Gastroesophageal sphincter (tissue), 4 donors: ENCODE measurements around the gene RNF11. TPM values are rescaled to one million over a fixed set of nuclear protein-coding genes. Genes with fewer than 3 reads are reported as not detected.

ENCODE experiments used
- ATAC-seq: fragments of 150-250 bp; one replicate; pipeline ENCODE4 v1.9.1; 2016; ENCODE audit warnings: mild to moderate bottlenecking, moderate library complexity
- H3K27ac ChIP-seq, 4 donors: fragments of 200-600 bp; sonication (generic) in 3 of 4; 1 replicate in 3 of 4; 2 replicates in 1 of 4; pipeline ENCODE4 v1.5.1; 2016 to 2019
- H3K27me3 ChIP-seq: fragments of 200-600 bp; sonication (generic); one replicate; pipeline ENCODE4 v1.5.1; 2019
- H3K36me3 ChIP-seq, 2 donors: fragments of 200-600 bp; sonication (generic); one replicate each; pipeline ENCODE4 v1.5.1; 2019; ENCODE audit warnings: control low read depth in 1 of 2
- H3K4me1 ChIP-seq, 3 donors: fragments of 200-600 bp; sonication (generic); 1 replicate in 2 of 3; 2 replicates in 1 of 3; pipeline ENCODE4 v1.5.1; 2016 to 2019; ENCODE audit warnings: control low read depth in 2 of 3
- H3K4me3 ChIP-seq, 2 donors: fragments of 200-600 bp; sonication (generic); one replicate each; pipeline ENCODE4 v1.5.1; 2019; ENCODE audit warnings: mild to moderate bottlenecking in 1 of 2, moderate library complexity in 1 of 2
- H3K9me3 ChIP-seq, 3 donors: fragments of 200-600 bp; sonication (generic); one replicate each; pipeline ENCODE4 v1.5.1; 2017 to 2019; ENCODE audit warnings: control low read depth in 2 of 3
- EP300 ChIP-seq: sonication (generic); formaldehyde crosslinking; IDR thresholded peaks from one replicate; pipeline ENCODE4 v1.6.1; 2017; ENCODE audit warnings: antibody characterized with exemption, mild to moderate bottlenecking
- POLR2A ChIP-seq, 2 donors: fragments of 450-650 bp; IDR thresholded peaks; one replicate each; pipeline ENCODE4 v1.6.1; 2017; ENCODE audit warnings: antibody characterized with exemption in 2 of 2, mild to moderate bottlenecking in 2 of 2, moderate library complexity in 1 of 2
- POLR2AphosphoS5 ChIP-seq: sonication (generic); formaldehyde crosslinking; IDR thresholded peaks from one replicate; pipeline ENCODE4 v1.6.1; 2017; ENCODE audit warnings: antibody characterized with exemption
- WGBS, 2 donors: methylation state at CpG; one replicate each; pipeline ENCODE4 v1.1.5; 2018; ENCODE audit warnings: low coverage in 1 of 2; 5-methylcytosine and 5-hydroxymethylcytosine counted together
- total RNA-seq, 4 donors: library from RNA; depleted of rRNA; stranded (reverse); fragments of >200 nt; gene quantifications; one replicate each; pipeline ENCODE4 v1.1.0, GENCODE V29; 2016
- TF ChIP-seq, protein P1 (sequence below), 4 experiments: fragments of 200-600 bp in 2 of 4; fragments of 450-650 bp in 2 of 4; sonication (generic) in 1 of 4; IDR thresholded peaks; one replicate each; pipeline ENCODE4 v1.5.1; 2017 to 2019; ENCODE audit warnings: antibody characterized with exemption in 4 of 4, mild to moderate bottlenecking in 2 of 4, moderate library complexity in 2 of 4

Gene RNF11
- total RNA-seq, 4 donors from 2014 or later = 96.7 to 156 (median 118) TPM

DNA sequence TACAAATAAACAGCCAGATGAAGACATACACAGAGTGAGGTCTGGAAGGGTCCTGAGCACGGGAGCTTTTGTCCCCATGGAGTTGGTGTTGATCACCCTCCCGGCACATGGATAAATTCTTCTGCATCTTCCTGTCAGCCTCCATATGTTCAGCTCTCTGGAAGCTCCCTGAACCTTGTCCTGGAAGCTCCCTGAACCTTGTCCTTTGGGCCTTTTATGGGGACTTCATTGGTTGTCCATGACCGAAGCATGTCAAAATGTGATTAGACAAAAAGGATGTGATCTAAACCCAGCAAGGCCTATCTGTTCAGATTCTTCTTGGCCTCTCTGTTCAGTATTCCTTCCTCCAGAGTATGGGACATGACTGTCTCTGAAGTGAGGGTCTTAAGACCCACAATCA is 25.4 kb upstream of the RNF11 start:
- H3K27me3 ChIP-seq = no peaks in the 10 kb centered on the region
- 94 to 100% methylated on average over 2 to 3 of the region's 3 CpGs for WGBS, 2 donors

DNA sequence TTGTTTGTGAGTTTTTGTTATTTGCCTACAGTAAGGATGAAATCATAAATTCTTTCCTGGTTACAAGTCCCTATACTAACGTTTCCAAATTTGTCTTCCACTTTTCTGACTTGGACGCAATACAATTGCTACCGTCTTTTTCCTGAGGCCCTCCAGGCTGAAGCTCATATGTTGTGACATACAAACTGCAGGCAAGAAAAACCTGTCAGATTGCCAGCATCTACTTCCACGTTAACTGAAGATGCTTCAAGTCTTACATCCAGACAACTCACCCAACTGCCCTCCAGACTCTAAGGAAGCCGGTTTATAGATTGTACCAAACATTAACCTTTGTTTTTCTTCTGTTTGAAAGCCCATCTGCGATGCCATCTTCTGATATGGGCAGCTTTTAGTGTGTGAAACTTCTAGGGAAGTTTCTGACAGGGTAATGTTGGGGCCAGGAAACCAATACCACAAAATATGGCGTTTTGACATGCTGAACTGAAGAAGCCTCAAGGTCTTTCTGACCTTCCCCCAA is 21.4 kb upstream of the RNF11 start:
- H3K27ac ChIP-seq = no peak overlapping the region
- no peaks in the 10 kb centered on the region for H3K9me3 ChIP-seq
- H3K36me3 ChIP-seq = no peaks in the 10 kb centered on the region
- no peak overlapping the region for H3K4me3 ChIP-seq
- peaks cover 0 to 7% (median 0%) of the 10 kb centered on the region in 3 donors for H3K4me1 ChIP-seq
- TF ChIP-seq POLR2AphosphoS5 (no peak), EP300 (no peak), POLR2A (IDR thresholded peaks at IDR 0.05) (no peak)
- TF ChIP-seq, protein P1, sequence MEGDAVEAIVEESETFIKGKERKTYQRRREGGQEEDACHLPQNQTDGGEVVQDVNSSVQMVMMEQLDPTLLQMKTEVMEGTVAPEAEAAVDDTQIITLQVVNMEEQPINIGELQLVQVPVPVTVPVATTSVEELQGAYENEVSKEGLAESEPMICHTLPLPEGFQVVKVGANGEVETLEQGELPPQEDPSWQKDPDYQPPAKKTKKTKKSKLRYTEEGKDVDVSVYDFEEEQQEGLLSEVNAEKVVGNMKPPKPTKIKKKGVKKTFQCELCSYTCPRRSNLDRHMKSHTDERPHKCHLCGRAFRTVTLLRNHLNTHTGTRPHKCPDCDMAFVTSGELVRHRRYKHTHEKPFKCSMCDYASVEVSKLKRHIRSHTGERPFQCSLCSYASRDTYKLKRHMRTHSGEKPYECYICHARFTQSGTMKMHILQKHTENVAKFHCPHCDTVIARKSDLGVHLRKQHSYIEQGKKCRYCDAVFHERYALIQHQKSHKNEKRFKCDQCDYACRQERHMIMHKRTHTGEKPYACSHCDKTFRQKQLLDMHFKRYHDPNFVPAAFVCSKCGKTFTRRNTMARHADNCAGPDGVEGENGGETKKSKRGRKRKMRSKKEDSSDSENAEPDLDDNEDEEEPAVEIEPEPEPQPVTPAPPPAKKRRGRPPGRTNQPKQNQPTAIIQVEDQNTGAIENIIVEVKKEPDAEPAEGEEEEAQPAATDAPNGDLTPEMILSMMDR (IDR thresholded peaks at IDR 0.05) = no peak
- WGBS, 2 donors = 30 to 31% methylated on average over 7 of the region's 7 CpGs
- H3K27me3 ChIP-seq = no peaks in the 10 kb centered on the region
- no peak for ATAC-seq

More for the DNA sequence above, 25.4 kb upstream of the RNF11 start:
- Histone ChIP-seq H3K9me3 (no peaks in the 10 kb centered on the region), H3K4me3 (no peak overlapping the region), H3K27ac (no peak overlapping the region), H3K4me1 (peaks cover 0 to 7% (median 0%) of the 10 kb centered on the region in 3 donors), H3K36me3 (no peaks in the 10 kb centered on the region)
- no peak for ATAC-seq
- TF ChIP-seq, protein P1 (IDR thresholded peaks at IDR 0.05) = no peak
- TF ChIP-seq POLR2AphosphoS5 (no peak), POLR2A (IDR thresholded peaks at IDR 0.05) (no peak), EP300 (no peak)

DNA sequence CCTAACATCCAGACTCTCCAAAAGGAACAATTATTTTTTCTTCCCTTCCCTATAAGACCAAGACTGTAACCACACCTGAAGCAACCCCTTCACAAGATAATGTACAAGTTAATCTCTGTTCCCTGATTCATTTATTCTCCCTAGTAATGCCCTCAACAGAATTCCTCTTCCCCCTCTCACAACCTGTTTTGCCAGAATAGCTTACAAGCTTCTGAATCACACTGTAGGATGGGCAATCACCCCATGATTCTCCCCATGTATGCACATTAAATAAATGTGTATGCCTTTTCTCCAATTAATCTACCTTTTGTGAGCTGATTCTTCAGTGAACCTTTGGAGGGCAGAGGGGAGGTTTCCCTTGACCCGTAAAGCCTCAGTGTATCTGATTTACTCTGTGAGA is 20.9 kb upstream of the RNF11 start:
- Histone ChIP-seq H3K9me3 (no peaks in the 10 kb centered on the region), H3K27me3 (no peaks in the 10 kb centered on the region), H3K4me1 (peaks cover 0 to 7% (median 0%) of the 10 kb centered on the region in 3 donors), H3K27ac (no peak overlapping the region), H3K4me3 (no peak overlapping the region), H3K36me3 (no peaks in the 10 kb centered on the region)
- no peak for ATAC-seq
- WGBS, 2 donors = 100% methylated on average over 1 of the region's 1 CpG; no CpG with 5 or more reads in 1 of the 2 donors
- TF ChIP-seq POLR2AphosphoS5 (no peak), EP300 (no peak), POLR2A (IDR thresholded peaks at IDR 0.05) (no peak)
- TF ChIP-seq, protein P1 (IDR thresholded peaks at IDR 0.05) = no peak

DNA sequence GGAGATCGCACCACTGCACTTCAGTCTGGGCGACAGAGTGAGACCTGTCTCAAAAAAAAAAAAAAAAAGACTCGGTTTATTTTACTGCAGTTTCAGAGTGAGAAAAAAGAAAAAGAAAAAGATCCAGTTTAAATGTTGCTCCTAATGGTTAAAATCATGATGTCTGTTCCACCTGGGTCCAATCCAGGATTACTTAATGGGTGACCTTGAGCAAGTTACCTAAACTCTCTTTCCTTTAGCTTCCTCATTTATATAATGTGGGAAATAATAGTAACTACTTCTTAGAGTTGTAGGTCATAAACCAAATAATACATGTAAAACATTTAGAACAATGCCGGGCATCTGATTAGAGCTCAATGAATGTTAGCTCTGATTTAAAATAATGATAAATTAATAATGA is 19.4 kb upstream of the RNF11 start:
- Histone ChIP-seq H3K36me3 (no peaks in the 10 kb centered on the region), H3K27me3 (no peaks in the 10 kb centered on the region), H3K4me1 (peaks cover 0 to 7% (median 0%) of the 10 kb centered on the region in 3 donors), H3K9me3 (no peaks in the 10 kb centered on the region), H3K27ac (no peak overlapping the region), H3K4me3 (no peak overlapping the region)
- TF ChIP-seq POLR2AphosphoS5 (no peak), EP300 (no peak), POLR2A (IDR thresholded peaks at IDR 0.05) (no peak)
- TF ChIP-seq, protein P1 (IDR thresholded peaks at IDR 0.05) = no peak
- ATAC-seq = no peak
- WGBS, 2 donors = 81 to 82% methylated on average over 1 to 4 of the region's 4 CpGs

DNA sequence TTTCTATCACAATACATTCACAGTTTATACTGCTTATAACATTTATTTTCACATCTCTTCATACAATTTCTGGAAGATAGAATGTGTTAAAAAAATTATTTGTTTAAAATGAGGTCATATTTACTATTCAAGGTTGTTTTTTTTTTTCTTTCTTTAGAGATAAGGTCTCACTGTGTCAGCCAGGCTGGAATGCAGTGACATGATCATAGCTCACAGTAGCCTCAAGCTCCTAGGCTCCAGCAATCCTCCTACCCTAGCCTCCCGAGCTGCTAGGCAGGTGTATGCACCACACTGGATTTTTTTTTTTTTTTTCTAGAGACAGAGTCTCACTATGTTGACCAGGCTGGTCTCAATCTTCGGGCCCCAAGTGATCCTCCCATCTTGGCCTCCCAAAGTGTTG is 19.0 kb upstream of the RNF11 start:
- Histone ChIP-seq H3K4me3 (no peak overlapping the region), H3K27ac (no peak overlapping the region), H3K36me3 (no peaks in the 10 kb centered on the region), H3K9me3 (no peaks in the 10 kb centered on the region), H3K4me1 (peaks cover 0 to 7% (median 0%) of the 10 kb centered on the region in 3 donors), H3K27me3 (no peaks in the 10 kb centered on the region)
- TF ChIP-seq, protein P1 (IDR thresholded peaks at IDR 0.05) = no peak
- TF ChIP-seq POLR2A (IDR thresholded peaks at IDR 0.05) = no peak
- TF ChIP-seq POLR2AphosphoS5 = no peak
- TF ChIP-seq EP300 = no peak
- 95% methylated on average over 2 of the region's 2 CpGs; no CpG with 5 or more reads in 1 of the 2 donors for WGBS, 2 donors
- ATAC-seq = no peak
